ENCODE data around the gene FAXDC2. TPM values are rescaled to one million over a fixed set of nuclear protein-coding genes. Genes with fewer than 3 reads are reported as not detected.

The FAXDC2 gene
- total RNA-seq, 1 experiment from 2014 or later, result 0.95 TPM

GRCh38 chr5:154795235-154795596 lies 55.2 kb downstream of the FAXDC2 start:
- Mint-ChIP-seq H3K36me3 (ENCODE audit: insufficient read depth, unreplicated experiment) (peaks cover 96% of the 10 kb centered on the region), H3K4me3 (ENCODE audit: unreplicated experiment) (no peak overlapping the region), H3K4me1 (ENCODE audit: low read depth, unreplicated experiment) (peaks cover 33% of the 10 kb centered on the region), H3K27me3 (ENCODE audit: insufficient read depth, unreplicated experiment) (no peaks in the 10 kb centered on the region), H3K9me3 (ENCODE audit: unreplicated experiment) (no peaks in the 10 kb centered on the region), H3K27ac (ENCODE audit: unreplicated experiment) (peak overlapping the region; percentile 78)
- intact Hi-C loops (cut with micrococcal nuclease; ENCODE audit: unreplicated experiment), result loop anchor here (2.0 kb wide), 3 partner anchors 16 to 48 kb away; partner anchors contain the start of gene LARP1
- DNase-seq, result no peak
- BruUV-seq (replicated peaks), result TSS peak; percentile 10
- Histone ChIP-seq H3K36me3 (ENCODE audit: control insufficient read depth, insufficient read depth, low read length) (peaks cover 14% of the 10 kb centered on the region), H3K4me1 (peaks cover 35% of the 10 kb centered on the region), H3K9me3 (no peaks in the 10 kb centered on the region), H3K4me3 (ENCODE audit: low read depth, low read length) (no peak overlapping the region), H3K27me3 (replicated peaks; ENCODE audit: control insufficient read depth, insufficient read depth, low read length) (no peaks in the 10 kb centered on the region)
- ChIA-PET CTCF (no interaction called here), POLR2A (no interaction called here)
- no peak for TF ChIP-seq CTCF (IDR thresholded peaks at IDR 0.05; ENCODE audit: insufficient read depth in 1 of 2, low read depth in 1 of 2, low read length in 1 of 2, severe bottlenecking in 1 of 2, unreplicated experiment in 1 of 2)

- TF ChIP-seq CTCF (IDR thresholded peaks at IDR 0.05; ENCODE audit: insufficient read depth in 1 of 2, low read depth in 1 of 2, low read length in 1 of 2, severe bottlenecking in 1 of 2, unreplicated experiment in 1 of 2), result no peak
- Histone ChIP-seq H3K27me3 (replicated peaks; ENCODE audit: control insufficient read depth, insufficient read depth, low read length) (no peaks in the 10 kb centered on the region), H3K36me3 (ENCODE audit: control insufficient read depth, insufficient read depth, low read length) (peaks cover 8% of the 10 kb centered on the region), H3K9me3 (no peaks in the 10 kb centered on the region), H3K4me1 (peaks cover 35% of the 10 kb centered on the region), H3K4me3 (ENCODE audit: low read depth, low read length) (no peak overlapping the region)
- Mint-ChIP-seq H3K4me1 (ENCODE audit: low read depth, unreplicated experiment) (peaks cover 33% of the 10 kb centered on the region), H3K36me3 (ENCODE audit: insufficient read depth, unreplicated experiment) (peaks cover 96% of the 10 kb centered on the region), H3K4me3 (ENCODE audit: unreplicated experiment) (peak overlapping the region; percentile 33), H3K9me3 (ENCODE audit: unreplicated experiment) (no peaks in the 10 kb centered on the region), H3K27ac (ENCODE audit: unreplicated experiment) (peak overlapping the region; percentile 78), H3K27me3 (ENCODE audit: insufficient read depth, unreplicated experiment) (no peaks in the 10 kb centered on the region)
- DNase-seq, result peak in 1 of 2 experiments; percentile 52
- no TSS peak for BruUV-seq (replicated peaks)
- ChIA-PET POLR2A (interaction anchor here (0.7 to 0.9 kb wide), 2 partner anchors 112 to 148 kb away, joined by 5 to 12 read pairs; no protein-coding TSS in a partner anchor), CTCF (interaction anchor here (1.3 kb wide), 1 partner anchor 144 kb away, joined by 6 read pairs; no protein-coding TSS in a partner anchor)
- intact Hi-C loops (cut with micrococcal nuclease; ENCODE audit: unreplicated experiment), result loop anchor here (2.0 kb wide), 3 partner anchors 16 to 48 kb away; partner anchors contain the start of gene LARP1
Observed at GRCh38 chr5:154794525-154795234, 55.7 kb downstream of the FAXDC2 start.

- CTCF ChIA-PET, result interaction anchor here (0.6 to 1.3 kb wide), 3 partner anchors 143 to 161 kb away, joined by 3 to 6 read pairs (median 3); no protein-coding TSS in a partner anchor
- DNase-seq, result peak; percentile 49 to 53
- no peaks in the 10 kb centered on the region for H3K27me3 ChIP-seq (replicated peaks; ENCODE audit: control insufficient read depth, insufficient read depth, low read length)
- Mint-ChIP-seq H3K27ac (ENCODE audit: unreplicated experiment) (peak overlapping the region; percentile 78), H3K4me1 (ENCODE audit: low read depth, unreplicated experiment) (peaks cover 33% of the 10 kb centered on the region), H3K9me3 (ENCODE audit: unreplicated experiment) (no peaks in the 10 kb centered on the region), H3K4me3 (ENCODE audit: unreplicated experiment) (peak overlapping the region; percentile 33), H3K27me3 (ENCODE audit: insufficient read depth, unreplicated experiment) (no peaks in the 10 kb centered on the region), H3K36me3 (ENCODE audit: insufficient read depth, unreplicated experiment) (peaks cover 90% of the 10 kb centered on the region)
- POLR2A ChIA-PET, result interaction anchor here (0.7 to 0.9 kb wide), 2 partner anchors 111 to 147 kb away, joined by 5 to 12 read pairs; no protein-coding TSS in a partner anchor
- H3K4me1 ChIP-seq, result peaks cover 35% of the 10 kb centered on the region
- H3K9me3 ChIP-seq, result no peaks in the 10 kb centered on the region
- no peak overlapping the region for H3K4me3 ChIP-seq (ENCODE audit: low read depth, low read length)
- intact Hi-C loops (cut with micrococcal nuclease; ENCODE audit: unreplicated experiment), result loop anchor here (2.0 kb wide), 3 partner anchors 17 to 49 kb away; partner anchors contain the start of gene LARP1
- TSS peak; percentile 13 for BruUV-seq (replicated peaks)
- H3K36me3 ChIP-seq (ENCODE audit: control insufficient read depth, insufficient read depth, low read length), result peaks cover 8% of the 10 kb centered on the region
- TF ChIP-seq CTCF (IDR thresholded peaks at IDR 0.05; ENCODE audit: insufficient read depth in 1 of 2, low read depth in 1 of 2, low read length in 1 of 2, severe bottlenecking in 1 of 2, unreplicated experiment in 1 of 2), result no peak
Observed at GRCh38 chr5:154793599-154794524, 56.5 kb downstream of the FAXDC2 start.
